ENCODE data around the gene ZBTB2.

The ZBTB2 gene

GRCh38 chr6:151388236-151388635 lies 3.1 kb downstream of the ZBTB2 start:
- Histone ChIP-seq H3K4me3 (ENCODE audit: low read depth, low read length) (no peak overlapping the region), H3K27ac (ENCODE audit: extremely low read depth, low read depth, low read length) (no peak overlapping the region), H3K9me3 (ENCODE audit: control insufficient read depth, insufficient read depth, low read depth, low read length) (no peaks in the 10 kb centered on the region), H3K4me1 (ENCODE audit: control insufficient read depth, insufficient read depth, low read length) (peaks cover 6% of the 10 kb centered on the region), H3K36me3 (ENCODE audit: control insufficient read depth in 2 of 2, insufficient read depth in 1 of 2, low read length in 2 of 2) (peaks cover 0 to 15% of the 10 kb centered on the region in 2 experiments; a peak in 1 of 3 replicates)
- ChIA-PET POLR2A (interaction anchor here (2.9 kb wide), 1 partner anchor 14 kb away, joined by 14 read pairs; no protein-coding TSS in a partner anchor), CTCF (interaction anchor here (0.6 kb wide), 1 partner anchor 520 kb away, joined by 4 read pairs; no protein-coding TSS in a partner anchor)
- TF ChIP-seq ZNF549 (tag by site-specific recombination; IDR thresholded peaks at IDR 0.05) (no peak), BCL6B (tag by site-specific recombination; IDR thresholded peaks at IDR 0.05) (no peak), FEZF1 (tag by site-specific recombination; IDR thresholded peaks at IDR 0.05) (no peak), OSR2 (tag by site-specific recombination; IDR thresholded peaks at IDR 0.05) (no peak), ZNF510 (tag by site-specific recombination; IDR thresholded peaks at IDR 0.05; ENCODE audit: insufficient replicate concordance) (no peak), TRIM28 (IDR thresholded peaks at IDR 0.05; ENCODE audit: borderline replicate concordance, low read length) (no peak), ZNF624 (tag by site-specific recombination; IDR thresholded peaks at IDR 0.05) (no peak), ZNF548 (tag by site-specific recombination; IDR thresholded peaks at IDR 0.05) (no peak), ZNF157 (tag by site-specific recombination; IDR thresholded peaks at IDR 0.05) (no peak)

GRCh38 chr6:151387175-151387970 lies 4.0 kb downstream of the ZBTB2 start:
- TF ChIP-seq MYNN (tag by site-specific recombination; IDR thresholded peaks at IDR 0.05; ENCODE audit: borderline replicate concordance): no peak
- no peak for TF ChIP-seq ZSCAN23 (tag by site-specific recombination; IDR thresholded peaks at IDR 0.05)
- no peak for TF ChIP-seq ZNF596 (tag by site-specific recombination; IDR thresholded peaks at IDR 0.05)
- TF ChIP-seq SALL2 (tag by site-specific recombination; IDR thresholded peaks at IDR 0.05; ENCODE audit: borderline replicate concordance): no peak
- TF ChIP-seq ZNF169 (tag by site-specific recombination; IDR thresholded peaks at IDR 0.05): no peak
- no peak for TF ChIP-seq ZNF146 (tag by site-specific recombination; IDR thresholded peaks at IDR 0.05)
- TF ChIP-seq ZBTB1 (tag by site-specific recombination; IDR thresholded peaks at IDR 0.05): no peak
- no peak for TF ChIP-seq ZNF266 (tag by site-specific recombination; IDR thresholded peaks at IDR 0.05; ENCODE audit: low read depth)
- no peak for TF ChIP-seq ZBTB8A (tag by site-specific recombination; IDR thresholded peaks at IDR 0.05)
- no peak for TF ChIP-seq IKZF3 (tag by site-specific recombination; IDR thresholded peaks at IDR 0.05)
- no peak for TF ChIP-seq PATZ1 (tag by site-specific recombination; IDR thresholded peaks at IDR 0.05)
- TF ChIP-seq TRIM28 (IDR thresholded peaks at IDR 0.05; ENCODE audit: borderline replicate concordance, low read length): no peak
- TF ChIP-seq OSR2 (tag by site-specific recombination; IDR thresholded peaks at IDR 0.05): no peak
- TF ChIP-seq ZNF324 (tag by site-specific recombination; IDR thresholded peaks at IDR 0.05): no peak
- no peak for TF ChIP-seq ZNF639 (tag by site-specific recombination; IDR thresholded peaks at IDR 0.05)
- no peak for TF ChIP-seq ZNF76 (tag by site-specific recombination; IDR thresholded peaks at IDR 0.05; ENCODE audit: borderline replicate concordance, low read depth)
- no peak for TF ChIP-seq ZEB2 (tag by site-specific recombination; IDR thresholded peaks at IDR 0.05)
- TF ChIP-seq ZBTB21 (tag by site-specific recombination; IDR thresholded peaks at IDR 0.05): no peak
- no peak for TF ChIP-seq ZNF280C (tag by site-specific recombination; IDR thresholded peaks at IDR 0.05)
- TF ChIP-seq BCL11B (tag by site-specific recombination; IDR thresholded peaks at IDR 0.05; ENCODE audit: low read depth): no peak
- CTCF ChIA-PET: no interaction called here
- POLR2A ChIA-PET: no interaction called here
- no peak overlapping the region for H3K4me3 ChIP-seq (ENCODE audit: low read depth, low read length)
- H3K4me1 ChIP-seq (ENCODE audit: control insufficient read depth, insufficient read depth, low read length): peaks cover 5% of the 10 kb centered on the region
- H3K36me3 ChIP-seq (ENCODE audit: control insufficient read depth in 2 of 2, insufficient read depth in 1 of 2, low read length in 2 of 2): peaks cover 0 to 8% of the 10 kb centered on the region in 2 experiments; a peak in 2 of 3 replicates
- H3K9me3 ChIP-seq (ENCODE audit: control insufficient read depth, insufficient read depth, low read depth, low read length): no peaks in the 10 kb centered on the region
- H3K27ac ChIP-seq (ENCODE audit: extremely low read depth, low read depth, low read length): no peak overlapping the region

All from HEK293 (cell line).